GM18861 (cell line): ENCODE data around the gene NCK2.

ENCODE experiments used
- ATAC-seq: cut with Tn5 transposase; IDR thresholded peaks from one replicate; pipeline ENCODE4 v1.9.1; 2021; ENCODE audit not compliant: unreplicated experiment

The NCK2 gene

DNA sequence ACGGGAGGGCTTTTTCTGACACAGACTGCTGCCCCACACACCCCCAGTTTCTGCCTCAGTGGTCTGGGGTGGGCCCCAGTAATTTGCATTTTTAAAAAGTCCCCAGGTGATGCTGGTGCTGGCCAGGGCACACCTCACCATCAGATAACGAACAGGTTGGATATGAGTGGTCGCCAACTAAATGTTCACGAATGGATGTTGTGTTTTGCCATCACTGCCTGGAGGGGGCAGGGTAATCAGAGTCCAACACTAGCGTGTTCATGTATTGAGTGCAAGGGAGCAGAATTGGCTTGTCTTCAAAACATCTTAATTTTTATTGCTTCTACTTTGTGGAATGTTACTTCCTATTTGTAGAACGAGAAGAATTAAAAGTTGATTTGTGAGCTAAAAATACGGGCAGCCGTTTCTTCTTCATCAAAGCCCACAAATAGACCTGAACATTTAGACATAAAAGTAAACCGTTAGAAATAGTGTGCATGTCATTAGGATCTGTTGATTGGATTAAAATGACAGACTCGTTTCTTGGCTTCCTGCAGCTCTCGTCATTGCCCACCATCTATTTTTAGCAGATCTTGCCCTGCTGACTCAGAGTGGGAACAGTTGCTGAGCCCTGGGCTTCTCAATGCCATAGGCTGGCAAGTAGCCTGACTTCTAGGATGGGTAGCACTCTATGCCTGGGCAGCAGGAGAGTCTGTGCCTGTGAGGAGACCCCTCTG is 45.2 kb downstream of the NCK2 start:
- peak; percentile 68 for ATAC-seq

DNA sequence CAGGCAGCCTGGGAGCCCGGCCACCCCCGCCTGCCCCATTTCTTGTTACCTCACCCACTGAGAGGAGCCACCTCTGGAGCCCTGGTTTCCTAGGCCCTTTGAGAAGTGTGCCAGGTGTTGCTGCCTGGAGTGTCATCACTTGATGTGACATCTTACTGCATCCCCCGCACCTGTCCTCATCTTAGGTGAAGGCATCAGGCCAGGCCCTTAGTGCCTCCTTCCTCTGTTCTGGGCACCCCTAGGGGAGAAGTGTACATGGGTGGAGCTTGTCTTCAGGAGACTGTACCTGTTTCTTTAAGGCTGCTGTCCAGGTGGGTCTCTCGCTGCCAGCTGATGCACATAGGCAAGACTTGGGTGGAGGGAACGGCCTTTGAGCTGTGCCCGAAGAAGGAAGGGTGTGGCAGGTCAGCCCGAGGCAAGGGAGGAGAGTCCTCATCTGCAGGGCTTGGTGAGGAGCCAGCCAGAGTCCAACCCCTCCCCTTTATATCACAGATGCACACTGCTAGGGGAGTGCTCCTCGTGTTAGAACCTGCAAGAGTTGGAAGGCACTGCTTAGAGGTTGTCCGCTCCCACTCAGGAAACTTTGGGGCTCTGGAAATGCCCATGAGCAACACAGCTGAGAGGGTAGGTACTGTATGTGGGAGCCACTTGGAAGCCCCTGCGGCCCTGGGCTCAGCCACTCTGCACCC is 45.9 kb downstream of the NCK2 start:
- ATAC-seq = peak; percentile 4

DNA sequence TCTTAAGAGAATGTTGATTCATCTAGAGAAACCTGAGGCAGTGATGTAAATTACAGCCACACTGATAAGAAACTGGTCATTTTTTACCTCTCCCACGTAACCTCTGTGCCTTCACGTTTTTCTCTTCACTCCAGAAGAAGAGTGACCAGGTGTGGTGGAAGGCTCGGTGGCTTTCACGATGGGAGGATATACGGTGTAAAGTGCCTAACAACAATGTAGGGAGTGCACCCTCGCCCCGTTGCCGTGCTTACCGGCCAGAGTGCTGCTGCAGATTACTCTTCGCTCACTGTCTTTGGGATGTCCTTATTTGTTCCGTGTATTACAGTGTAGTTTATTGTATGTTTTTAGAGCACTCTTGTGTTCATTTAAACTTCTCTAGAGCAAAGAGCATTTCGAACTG is 46.5 kb downstream of the NCK2 start:
- no peak for ATAC-seq

DNA sequence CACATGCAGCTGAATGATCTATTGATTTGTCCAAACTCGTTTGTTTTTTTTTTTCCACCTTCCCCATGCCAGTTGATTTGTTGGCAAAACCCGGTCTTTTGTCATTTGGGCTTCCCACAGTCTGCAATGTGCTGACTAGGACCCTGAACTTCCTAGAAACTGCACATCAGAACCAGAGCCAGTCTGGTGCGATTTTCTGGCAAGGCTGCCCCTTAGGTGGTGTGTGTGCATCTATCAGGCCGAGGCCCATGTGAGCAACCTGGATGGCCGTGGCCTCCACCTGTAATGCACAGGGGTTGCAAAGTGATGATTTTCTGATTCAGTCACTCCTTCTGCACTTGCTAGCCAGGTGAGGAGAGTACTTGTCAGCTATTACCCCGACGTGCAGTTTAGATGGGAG is 47.8 kb downstream of the NCK2 start:
- ATAC-seq = no peak

DNA sequence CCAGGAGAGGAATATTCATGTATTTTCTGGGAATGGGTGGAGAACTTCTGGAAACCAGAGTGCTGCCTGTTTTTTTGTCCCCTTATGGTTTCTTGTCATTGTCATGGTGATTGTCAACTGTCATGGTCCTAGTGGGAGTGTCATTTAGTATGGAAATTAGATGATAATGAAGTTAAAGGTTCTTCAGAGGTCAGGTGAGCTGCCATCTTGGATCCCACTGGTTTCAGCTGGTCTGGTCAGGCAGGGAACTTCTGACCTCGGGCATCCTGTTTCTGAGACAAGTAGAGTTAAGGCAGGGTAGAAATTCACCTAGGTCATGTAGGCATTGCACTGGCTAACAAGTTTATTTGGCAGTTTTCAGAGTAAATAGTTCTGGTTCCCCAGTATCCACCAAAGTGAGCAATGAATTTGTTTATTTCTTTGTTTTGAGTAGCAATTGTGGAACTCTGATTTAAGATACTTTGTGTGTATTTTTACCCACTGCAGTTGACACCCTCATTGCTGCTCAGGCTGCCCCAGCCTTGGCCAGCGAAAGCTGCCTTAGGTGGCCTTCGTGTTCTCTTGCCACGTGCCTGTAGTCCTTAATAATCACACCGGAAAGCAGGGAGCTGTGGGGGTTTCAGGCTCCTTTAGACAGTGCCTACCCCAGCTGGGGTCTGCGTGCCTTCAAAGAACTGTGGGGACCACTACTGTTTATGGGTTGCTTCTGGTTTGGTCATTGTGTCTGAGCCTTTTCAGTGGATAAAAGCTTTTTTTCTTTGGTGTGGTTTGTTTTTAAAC is 48.7 kb downstream of the NCK2 start:
- ATAC-seq = no peak

DNA sequence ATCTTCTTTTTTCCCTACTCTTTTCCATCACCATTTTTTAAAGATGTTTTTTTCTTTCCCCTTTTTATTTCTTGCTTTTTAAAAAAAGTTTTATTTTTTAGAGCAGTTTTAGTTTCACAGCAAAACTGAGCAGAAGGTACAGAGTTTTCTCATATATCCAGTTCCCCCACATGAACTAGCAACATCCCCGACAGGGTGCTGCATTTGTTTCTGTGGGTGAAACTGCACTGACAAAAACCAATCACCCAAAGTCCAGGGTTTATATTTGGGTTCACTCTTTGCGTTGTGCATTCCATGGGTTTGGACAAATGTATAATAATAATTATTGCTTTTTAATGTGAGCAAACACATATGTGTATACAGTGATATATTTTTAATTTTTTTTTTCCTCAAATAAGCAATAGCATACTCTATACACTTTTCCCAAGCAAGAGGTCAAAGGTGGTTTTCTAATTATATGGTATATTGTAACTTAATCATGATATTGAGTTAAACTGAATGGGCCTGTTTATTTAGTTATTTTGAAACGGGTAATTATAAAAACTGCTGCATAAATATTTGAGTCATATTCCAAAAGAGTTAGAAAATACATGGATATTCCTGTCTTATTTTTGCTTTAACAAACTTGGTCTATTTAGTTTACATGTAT is 50.3 kb downstream of the NCK2 start:
- ATAC-seq = no peak

DNA sequence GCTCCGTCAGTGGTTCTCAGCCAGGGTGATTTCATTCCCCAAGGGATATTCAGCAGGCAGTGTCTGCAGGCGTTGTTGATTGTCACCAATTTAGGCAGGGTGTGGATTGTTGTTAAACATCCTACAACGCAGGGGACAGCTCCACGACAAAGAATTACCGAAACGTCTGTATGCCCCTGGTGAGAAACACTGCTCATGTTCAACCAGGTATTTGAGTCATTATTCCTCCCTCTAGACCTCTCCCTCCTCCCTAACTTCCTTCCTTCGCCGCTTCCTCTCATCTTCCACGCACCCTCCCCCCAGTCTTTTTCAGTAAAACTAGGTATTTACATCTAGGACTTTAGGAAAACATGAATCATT is 50.8 kb downstream of the NCK2 start:
- ATAC-seq = no peak

DNA sequence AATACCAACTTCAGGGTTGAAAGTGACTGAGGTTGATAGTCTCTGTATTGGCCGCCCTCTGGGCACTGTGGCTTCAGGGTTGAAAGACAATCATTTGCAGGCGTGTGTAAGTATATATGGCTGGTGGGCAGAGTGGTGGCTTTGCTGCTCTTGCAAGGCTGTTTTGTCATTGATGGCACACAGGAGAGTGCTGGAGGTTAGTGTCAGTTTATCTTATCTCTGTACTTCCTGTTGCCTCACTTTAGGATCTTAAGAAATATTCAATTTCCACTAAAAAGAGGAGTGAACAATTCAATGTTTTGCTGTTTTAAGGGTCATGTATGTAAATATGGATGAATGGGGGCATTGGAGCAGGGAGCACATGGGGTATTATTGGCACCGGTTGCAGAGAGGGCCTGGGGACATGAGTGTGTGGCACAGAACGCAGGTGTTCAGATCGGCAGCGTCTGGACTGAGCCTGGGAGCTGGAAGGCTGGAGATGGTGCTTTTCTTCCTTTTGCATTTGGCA is 51.5 kb downstream of the NCK2 start:
- ATAC-seq = peak; percentile 31

DNA sequence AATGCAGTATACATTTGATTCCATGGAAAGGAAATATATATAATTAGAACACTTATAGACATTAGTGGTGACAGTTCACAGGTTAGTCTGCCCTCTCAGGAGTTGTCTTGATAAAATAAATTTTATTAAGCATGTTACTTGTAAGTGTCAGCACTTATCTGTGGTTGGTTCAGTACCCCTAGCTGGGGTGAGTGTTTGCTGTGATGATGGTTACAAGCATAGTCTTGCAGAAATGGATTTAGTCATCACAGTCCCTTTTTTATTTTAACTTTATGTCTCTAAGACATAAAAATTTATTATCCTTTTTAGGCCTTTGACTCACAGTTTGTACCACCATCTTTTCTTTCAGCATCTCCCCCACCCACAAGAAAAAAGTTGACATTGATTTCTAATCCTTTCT is 52.1 kb downstream of the NCK2 start:
- no peak for ATAC-seq

DNA sequence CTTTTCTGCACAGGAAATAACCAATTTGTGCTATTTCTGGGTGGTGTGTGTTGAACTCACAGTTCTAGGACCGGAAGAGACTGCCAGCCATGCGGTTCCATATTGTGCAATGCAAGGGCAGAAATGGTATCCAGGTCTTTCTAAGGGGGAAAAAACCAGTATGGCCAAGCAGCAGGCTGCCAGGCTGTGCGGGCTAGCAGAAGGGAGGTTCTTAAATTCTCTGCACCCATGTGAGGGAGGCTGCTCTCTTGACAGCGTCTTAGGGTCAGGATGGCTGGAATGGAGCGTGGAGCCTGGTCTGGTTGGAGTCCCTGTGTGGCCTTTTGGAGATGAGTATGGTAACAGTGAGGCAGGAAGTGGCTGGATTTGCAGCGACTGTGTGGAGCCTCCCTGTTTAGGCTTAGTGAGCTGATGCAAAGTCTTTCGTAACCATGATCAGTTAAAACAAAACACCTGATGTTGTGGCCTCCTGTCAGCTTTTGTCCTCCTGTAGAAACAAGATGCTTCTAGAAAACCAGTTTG is 52.6 kb downstream of the NCK2 start:
- peak; percentile 32 for ATAC-seq

DNA sequence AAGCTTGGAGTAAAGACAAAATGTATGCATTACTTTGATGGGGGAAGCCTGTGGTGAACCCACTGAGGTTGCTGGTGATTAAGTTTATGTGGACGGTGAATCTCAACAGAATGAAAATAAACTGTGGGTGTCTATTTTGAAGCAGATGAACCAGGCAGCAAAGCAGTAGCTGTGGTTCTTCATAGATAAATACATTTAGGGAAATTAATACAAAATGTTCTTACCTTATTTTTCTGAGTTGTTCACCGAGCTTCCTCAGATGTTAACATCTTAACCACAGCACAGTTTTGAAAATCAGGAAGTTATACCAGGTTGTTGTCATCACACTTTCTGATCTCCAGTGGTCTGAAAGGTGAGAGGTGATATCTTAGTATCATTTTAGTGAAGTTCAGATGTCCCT is 53.9 kb downstream of the NCK2 start:
- ATAC-seq = no peak

DNA sequence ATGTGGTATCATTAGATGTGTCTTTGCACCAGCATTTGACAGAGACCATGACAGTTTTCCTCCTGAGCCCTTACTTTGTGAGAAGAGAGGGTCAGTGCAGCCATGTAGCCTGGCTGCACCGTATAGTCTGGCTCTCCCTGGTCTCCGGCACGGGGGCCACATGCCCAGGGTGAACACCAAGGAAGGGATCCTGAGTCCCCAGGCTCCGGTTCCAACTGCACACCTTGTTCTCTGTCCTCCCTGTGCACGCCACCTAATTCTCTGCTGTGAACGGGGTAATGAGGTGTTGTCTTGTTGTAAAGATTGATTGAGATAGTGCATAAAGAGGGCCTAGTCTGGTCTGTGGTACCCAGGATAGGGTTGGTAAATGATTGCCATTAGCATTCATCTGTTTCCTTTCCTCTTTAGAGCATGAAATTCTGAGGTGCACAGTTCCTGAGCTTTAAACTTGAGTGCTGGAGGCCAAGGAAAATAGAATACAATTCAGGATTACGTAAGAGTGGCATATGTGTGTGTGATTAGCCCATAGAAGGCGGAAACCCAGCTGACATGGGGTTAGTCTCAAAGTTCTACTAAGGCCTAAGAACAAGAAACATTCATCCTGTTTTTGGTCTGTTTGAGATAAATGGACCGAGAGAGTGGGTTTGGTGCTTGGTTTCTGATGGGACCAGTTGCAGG is 55.5 kb downstream of the NCK2 start:
- no peak for ATAC-seq

DNA sequence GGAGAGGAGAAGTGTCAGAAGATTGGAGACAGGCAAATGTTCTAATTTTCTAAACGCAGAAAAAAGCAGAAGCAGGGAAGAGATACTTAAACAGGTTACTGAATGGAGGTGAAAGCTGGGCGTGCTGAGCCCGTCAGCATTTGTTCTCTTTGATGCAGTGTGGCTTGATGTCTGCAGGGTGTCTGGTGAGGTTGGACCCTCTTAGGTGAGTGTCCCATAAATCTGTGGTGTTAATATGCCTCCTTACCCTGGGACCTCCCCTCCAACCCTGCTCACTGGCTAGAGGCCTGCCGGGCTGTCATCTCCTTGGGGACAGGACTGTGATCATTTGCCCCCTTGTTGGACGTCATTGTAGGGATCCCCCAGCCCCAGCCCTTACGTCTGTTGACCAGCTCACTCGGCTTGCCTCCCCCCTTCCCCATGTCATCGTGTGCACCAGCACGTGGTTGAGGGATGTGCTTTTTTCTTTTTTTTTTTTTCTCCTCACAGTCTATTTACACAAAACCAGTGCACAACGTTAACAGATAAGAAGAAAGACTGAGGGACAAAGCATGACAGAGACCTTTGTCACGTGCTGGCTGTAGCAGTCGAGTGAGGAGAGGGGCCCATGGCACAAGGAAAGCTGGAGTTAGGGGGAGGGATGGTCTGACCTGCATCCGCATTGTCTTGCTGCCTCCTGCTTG is 56.4 kb downstream of the NCK2 start:
- no peak for ATAC-seq

DNA sequence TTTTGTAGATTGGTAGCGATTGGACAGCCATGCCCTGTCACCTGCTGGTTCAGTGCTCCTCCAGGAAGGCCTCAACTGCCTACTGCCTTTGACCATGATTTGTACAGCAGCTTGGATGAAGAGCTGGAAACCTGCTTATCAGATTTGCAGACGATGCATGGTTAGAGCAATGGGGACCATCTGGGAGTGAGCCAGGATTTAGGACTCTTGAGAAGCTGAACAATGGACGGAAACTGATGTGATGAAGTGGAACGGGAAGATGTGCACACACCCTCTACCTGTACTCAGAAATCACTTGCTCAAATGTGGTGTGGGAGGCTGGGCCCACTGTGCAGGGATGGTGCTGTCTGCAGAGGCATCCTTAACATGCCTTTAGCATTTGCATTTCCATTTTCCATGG is 57.2 kb downstream of the NCK2 start:
- ATAC-seq = no peak

DNA sequence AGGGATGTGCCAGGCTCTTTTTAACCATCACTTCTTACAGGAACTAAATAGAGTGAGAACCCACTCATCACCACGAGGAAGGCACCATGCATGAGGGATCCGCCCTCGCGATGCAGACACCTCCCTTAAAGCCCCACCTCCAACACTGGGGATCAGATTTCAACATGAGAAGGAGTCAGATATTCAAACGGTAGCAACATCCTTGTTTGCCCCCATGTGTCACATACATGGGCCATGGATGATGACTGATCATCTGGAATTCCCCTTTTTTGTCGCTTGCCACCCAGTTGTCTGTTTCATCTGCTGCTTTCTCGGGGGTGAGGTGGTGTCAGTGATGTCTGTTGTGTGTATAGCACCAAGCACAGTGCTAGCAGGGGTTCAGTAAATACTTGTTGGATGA is 57.9 kb downstream of the NCK2 start:
- ATAC-seq = peak; percentile 37

DNA sequence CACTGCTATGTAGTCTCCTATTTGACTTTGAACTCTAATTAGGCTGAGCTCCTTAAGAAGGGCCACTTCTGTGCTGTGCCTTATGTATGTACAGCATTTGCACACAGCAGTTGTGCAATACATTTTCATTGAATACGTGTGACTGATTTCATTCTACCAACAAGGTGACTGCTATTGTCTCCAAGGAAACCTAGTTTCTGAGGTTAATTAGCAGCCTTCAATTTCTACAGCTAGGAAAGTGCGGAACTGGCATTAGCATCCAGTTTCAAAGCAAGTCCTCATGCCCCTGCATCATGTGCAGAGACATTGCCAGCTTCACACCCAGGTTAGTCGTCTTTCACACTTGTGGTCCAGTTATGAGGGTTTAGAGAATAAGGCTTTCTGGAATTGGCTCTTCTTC is 58.6 kb downstream of the NCK2 start:
- ATAC-seq = no peak

DNA sequence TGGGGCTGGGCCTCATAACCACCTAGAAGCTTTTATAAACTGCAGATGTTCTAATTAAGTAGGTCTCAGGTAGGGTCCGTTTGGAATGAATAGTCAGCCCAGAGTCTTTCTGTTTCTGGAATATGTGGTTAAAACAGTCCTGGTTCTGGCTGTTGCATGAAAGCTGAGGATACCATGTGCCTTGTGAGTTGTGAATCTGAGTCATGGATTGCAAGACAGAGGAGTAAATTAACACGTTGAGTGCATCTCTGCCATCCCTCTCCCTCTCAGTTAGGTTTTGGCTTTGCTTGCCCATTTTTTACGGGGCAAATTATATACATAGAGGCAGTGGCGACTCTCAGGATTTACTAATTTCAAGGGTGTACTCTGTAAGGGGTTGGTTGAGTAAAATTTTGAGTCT is 59.1 kb downstream of the NCK2 start:
- ATAC-seq = no peak

DNA sequence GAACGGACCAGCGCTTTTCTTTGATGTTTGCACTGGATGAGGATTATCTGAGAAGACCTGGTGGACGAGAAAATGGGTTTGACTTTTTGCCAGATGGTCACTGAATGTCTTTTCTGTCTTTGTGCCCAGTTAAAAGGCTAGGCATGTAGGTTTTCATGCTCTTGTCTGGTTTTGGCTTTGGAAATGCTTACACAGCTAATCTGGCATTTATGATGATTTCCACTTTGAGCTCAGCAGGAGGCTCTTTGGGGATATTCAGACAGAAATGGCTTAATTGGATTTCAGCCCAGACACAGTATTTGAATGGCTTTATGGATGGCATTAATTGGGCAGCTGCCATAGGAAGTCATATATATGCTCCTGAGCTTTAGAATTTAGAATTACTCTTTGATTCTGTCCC is 59.6 kb downstream of the NCK2 start:
- ATAC-seq = no peak

DNA sequence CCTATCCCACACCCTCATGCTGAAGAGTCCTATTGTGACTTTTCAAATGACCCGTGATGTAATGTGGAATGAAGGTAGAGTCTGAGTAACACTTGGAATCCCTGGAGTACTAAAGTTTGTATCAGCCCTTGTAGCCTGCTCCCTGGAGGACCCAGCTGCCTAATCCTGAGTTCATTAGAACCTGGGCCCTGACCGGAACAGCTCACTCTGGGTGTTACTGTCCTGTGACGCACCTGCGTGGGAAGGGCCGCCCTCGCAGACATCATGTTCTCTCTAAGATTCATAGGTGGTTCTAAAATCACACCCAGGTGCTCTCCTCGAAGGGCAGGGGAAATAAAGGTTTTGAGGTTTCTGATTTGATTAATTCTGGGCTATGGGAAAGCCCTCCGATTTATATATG is 62.3 kb downstream of the NCK2 start:
- ATAC-seq = no peak

DNA sequence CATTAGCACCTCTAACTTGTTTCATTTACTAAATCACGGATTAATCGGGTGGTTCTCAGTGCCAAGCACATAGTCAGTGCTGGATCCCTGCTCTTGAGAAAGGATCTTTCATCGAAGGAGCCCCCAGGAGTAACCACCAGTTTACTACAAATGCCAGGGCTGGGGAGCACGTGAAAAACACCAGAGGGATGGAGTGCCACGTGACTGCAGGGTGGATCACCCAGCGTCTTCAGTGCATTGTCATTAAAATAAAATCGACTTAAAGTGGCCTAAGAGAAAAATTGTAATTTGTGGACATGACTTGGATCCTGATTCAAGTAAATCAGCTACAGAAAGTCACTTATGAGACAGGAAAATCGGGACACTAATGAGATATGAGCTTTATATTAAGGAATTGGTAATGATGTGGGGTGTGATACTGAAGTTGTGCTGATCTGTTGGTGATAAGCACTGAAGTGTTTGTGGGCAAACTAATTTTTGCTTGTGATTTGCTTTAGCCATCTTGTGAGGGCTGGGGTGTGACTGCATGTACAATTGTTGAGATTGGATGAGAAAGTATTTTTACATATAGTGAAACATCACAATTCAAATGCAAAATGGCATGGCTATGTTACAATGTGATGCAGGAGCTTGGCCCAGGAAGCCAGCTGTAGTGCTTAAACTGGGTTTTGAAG is 63.8 kb downstream of the NCK2 start:
- ATAC-seq = no peak
